Adipose tissue (tissue), 3 donors: ENCODE measurements around the gene GIT1. TPM values are rescaled to one million over a fixed set of nuclear protein-coding genes. Genes with fewer than 3 reads are reported as not detected.
"Not testable (repeated sequence)": the region's sequence is repeated elsewhere in the genome, so short reads cannot be mapped to it uniquely, and the experiment has no call there.

ENCODE experiments used
- H3K27ac ChIP-seq: one replicate; pipeline ENCODE4 v1.5.1; 2013; ENCODE audit warnings: low read depth, low read length
- WGBS, 3 donors: extraction: QIAGEN DNeasy Blood & Tissue Kit; methylation state at CpG; one replicate each; pipeline ENCODE4 v1.1.7; 2013; 5-methylcytosine and 5-hydroxymethylcytosine counted together
- polyA plus RNA-seq, 3 donors: library from polyadenylated mRNA; stranded (reverse); fragments of 200-250 nt; gene quantifications; one replicate each; pipeline ENCODE4 v1.2.3, GENCODE V29; 2013
- donor health status: healthy with polysubstance abuse.
- donor health status: Bipolar disorder and iron deficiency.
- donor health status: healthy.

The GIT1 gene
- polyA plus RNA-seq, 3 donors = 14.6 to 36.8 (median 30.2) TPM

DNA sequence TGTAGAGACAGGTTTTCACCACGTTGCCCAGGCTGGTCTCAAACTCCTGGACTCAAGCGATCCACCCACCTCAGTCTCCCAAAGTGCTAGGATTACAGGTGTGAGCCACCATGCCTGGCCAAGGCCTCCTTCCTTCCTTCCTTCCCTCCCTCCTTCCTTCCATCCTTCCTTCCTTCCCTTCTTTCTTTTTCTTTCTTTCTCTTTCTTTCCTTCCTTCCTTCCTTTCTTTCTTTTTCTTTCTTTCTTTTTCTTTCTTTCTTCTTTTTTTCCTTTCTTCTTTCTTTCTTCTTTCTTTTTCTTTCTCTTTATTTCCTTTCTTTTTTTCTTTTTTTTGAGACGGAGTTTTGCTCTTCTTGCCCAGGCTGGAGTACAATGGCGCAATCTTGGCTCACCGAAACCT, 31.3 kb downstream of the GIT1 start:
- 87 to 99% (median 97%) methylated on average over 5 of the region's 5 CpGs for WGBS, 3 donors
- H3K27ac ChIP-seq = not testable (repeated sequence)

DNA sequence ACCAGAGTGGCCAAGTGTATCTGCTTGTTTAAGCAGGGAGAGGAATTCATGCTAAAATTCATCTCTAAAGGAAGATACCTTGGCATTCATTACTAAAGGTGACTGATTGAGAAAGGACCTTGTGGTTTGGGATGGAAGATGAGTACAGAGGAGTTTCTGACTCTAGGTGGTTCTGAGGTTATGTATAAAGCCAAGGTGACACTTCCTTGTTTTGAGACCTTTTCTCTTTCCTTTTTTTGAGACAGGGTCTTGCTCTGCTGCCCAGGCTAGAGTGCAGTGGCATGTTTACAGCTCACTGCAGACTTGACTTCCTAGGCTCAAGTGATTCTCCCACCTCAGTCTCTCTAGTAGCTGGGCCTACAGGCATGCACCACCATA, 31.7 kb downstream of the GIT1 start:
- H3K27ac ChIP-seq = no peak overlapping the region

- H3K27ac ChIP-seq = no peak overlapping the region
- WGBS, 3 donors = 71 to 87% (median 73%) methylated on average over 1 of the region's 1 CpG
Observed at GRCh38 chr17:29557085-29557738, 32.2 kb downstream of the GIT1 start.

GRCh38 chr17:29555840-29556239, 33.6 kb downstream of the GIT1 start:
- 32 to 89% (median 74%) methylated on average over 3 of the region's 3 CpGs for WGBS, 3 donors
- no peak overlapping the region for H3K27ac ChIP-seq

- WGBS, 3 donors = 30 to 34% (median 33%) methylated on average over 5 of the region's 5 CpGs
Observed at GRCh38 chr17:29549177-29549923, 40.1 kb downstream of the GIT1 start.

GRCh38 chr17:29546830-29547229, 42.6 kb downstream of the GIT1 start:
- H3K27ac ChIP-seq = no peak overlapping the region
- 91 to 95% (median 92%) methylated on average over 1 of the region's 1 CpG for WGBS, 3 donors

More at GRCh38 chr17:29549177-29549923, 40.1 kb downstream of the GIT1 start:
- no peak overlapping the region for H3K27ac ChIP-seq

GRCh38 chr17:29546085-29546484, 43.4 kb downstream of the GIT1 start:
- WGBS, 3 donors = 77 to 91% (median 89%) methylated on average over 1 of the region's 1 CpG

GRCh38 chr17:29544066-29544465, 45.4 kb downstream of the GIT1 start:
- 83 to 89% (median 84%) methylated on average over 4 of the region's 4 CpGs for WGBS, 3 donors
- H3K27ac ChIP-seq = no peak overlapping the region

More at GRCh38 chr17:29546085-29546484, 43.4 kb downstream of the GIT1 start:
- H3K27ac ChIP-seq = no peak overlapping the region

- H3K27ac ChIP-seq = no peak overlapping the region
- WGBS, 3 donors = 88 to 92% (median 89%) methylated on average over 8 of the region's 8 CpGs
Observed at GRCh38 chr17:29533976-29534375, 55.5 kb downstream of the GIT1 start.

- 94 to 97% (median 95%) methylated on average over 3 of the region's 3 CpGs for WGBS, 3 donors
- H3K27ac ChIP-seq = no peak overlapping the region
Observed at GRCh38 chr17:29526322-29526721, 63.1 kb downstream of the GIT1 start.

GRCh38 chr17:29524692-29525091, 64.8 kb downstream of the GIT1 start:
- H3K27ac ChIP-seq = no peak overlapping the region
- 96 to 99% (median 97%) methylated on average over 3 of the region's 3 CpGs for WGBS, 3 donors

Other genes with a start within 250 kb of the GIT1 start
- gene TAOK1, start 199.3 kb downstream of the GIT1 start, polyA plus RNA-seq = 10 to 100 TPM in 2 of 3 donors, 1 to 10 TPM in 1; 3.4 to 11.9 (median 10.5) TPM
- gene ABHD15, start 22.6 kb downstream of the GIT1 start, polyA plus RNA-seq = 10 to 100 TPM in 1 of 3 donors, 1 to 10 TPM in 2; 8.3 to 38.0 (median 8.3) TPM
- gene TP53I13, start 20.9 kb downstream of the GIT1 start, polyA plus RNA-seq = 100 to 1,000 TPM in 1 of 3 donors, 10 to 100 TPM in 2; 54.3 to 166 (median 84.3) TPM
- gene ANKRD13B, start 3.5 kb upstream of the GIT1 start, polyA plus RNA-seq = 1 to 10 TPM; 3.6 to 7.9 (median 6.6) TPM
- gene CORO6, start 33.3 kb upstream of the GIT1 start, polyA plus RNA-seq = 10 to 100 TPM in 2 of 3 donors, 1 to 10 TPM in 1; 4.6 to 16.1 (median 13.6) TPM